ENCODE data around the gene IL9. TPM values are rescaled to one million over a fixed set of nuclear protein-coding genes. Genes with fewer than 3 reads are reported as not detected.
"Not testable (repeated sequence)": the region's sequence is repeated elsewhere in the genome, so short reads cannot be mapped to it uniquely, and the experiment has no call there.

The IL9 gene
- total RNA-seq, 1 donor from 2014 or later: not detected

- Histone ChIP-seq H3K36me3 (ENCODE audit: control insufficient read depth in 3 of 3, insufficient read depth in 3 of 3, low read length in 3 of 3) (no peaks in the 10 kb centered on the region), H3K27me3 (ENCODE audit: control insufficient read depth in 3 of 3, insufficient read depth in 3 of 3, low read length in 3 of 3) (no peaks in the 10 kb centered on the region), H3K27ac (ENCODE audit: low read depth, low read length) (no peak overlapping the region), H3K9ac (ENCODE audit: low read depth in 1 of 3, low read length in 3 of 3) (no peak overlapping the region), H3K9me3 (ENCODE audit: control insufficient read depth in 3 of 3, low read length in 3 of 3) (no peaks in the 10 kb centered on the region), H3K4me1 (ENCODE audit: control insufficient read depth in 3 of 3, insufficient read depth in 3 of 3, low read length in 3 of 3) (peaks cover 8 to 22% (median 15%) of the 10 kb centered on the region in 3 donors), H3K4me3 (ENCODE audit: low read length in 3 of 3) (no peak overlapping the region)
Observed at GRCh38 chr5:135862086-135862485, 33.6 kb downstream of the IL9 start.

GRCh38 chr5:135861641-135862040, 34.0 kb downstream of the IL9 start:
- Histone ChIP-seq H3K36me3 (ENCODE audit: control insufficient read depth in 3 of 3, insufficient read depth in 3 of 3, low read length in 3 of 3) (no peaks in the 10 kb centered on the region), H3K4me1 (ENCODE audit: control insufficient read depth in 3 of 3, insufficient read depth in 3 of 3, low read length in 3 of 3) (peaks cover 8 to 22% (median 15%) of the 10 kb centered on the region in 3 donors), H3K9ac (ENCODE audit: low read depth in 1 of 3, low read length in 3 of 3) (no peak overlapping the region), H3K27ac (ENCODE audit: low read depth, low read length) (no peak overlapping the region), H3K27me3 (ENCODE audit: control insufficient read depth in 3 of 3, insufficient read depth in 3 of 3, low read length in 3 of 3) (no peaks in the 10 kb centered on the region), H3K9me3 (ENCODE audit: control insufficient read depth in 3 of 3, low read length in 3 of 3) (no peaks in the 10 kb centered on the region), H3K4me3 (ENCODE audit: low read length in 3 of 3) (no peak overlapping the region)

- no peaks in the 10 kb centered on the region for H3K36me3 ChIP-seq (ENCODE audit: control insufficient read depth in 3 of 3, insufficient read depth in 3 of 3, low read length in 3 of 3)
- no peaks in the 10 kb centered on the region for H3K27me3 ChIP-seq (ENCODE audit: control insufficient read depth in 3 of 3, insufficient read depth in 3 of 3, low read length in 3 of 3)
- no peaks in the 10 kb centered on the region for H3K9me3 ChIP-seq (ENCODE audit: control insufficient read depth in 3 of 3, low read length in 3 of 3)
- H3K27ac ChIP-seq (ENCODE audit: low read depth, low read length): no peak overlapping the region
- H3K4me1 ChIP-seq (ENCODE audit: control insufficient read depth in 3 of 3, insufficient read depth in 3 of 3, low read length in 3 of 3): peaks cover 2 to 8% (median 7%) of the 10 kb centered on the region in 3 donors
- no peak overlapping the region for H3K4me3 ChIP-seq (ENCODE audit: low read length in 3 of 3)
- no peak overlapping the region for H3K9ac ChIP-seq (ENCODE audit: low read depth in 1 of 3, low read length in 3 of 3)
Observed at GRCh38 chr5:135859641-135860040, 36.0 kb downstream of the IL9 start.

- not testable (repeated sequence) for H3K9ac ChIP-seq (ENCODE audit: low read depth in 1 of 3, low read length in 3 of 3); H3K9me3 ChIP-seq (ENCODE audit: control insufficient read depth in 3 of 3, low read length in 3 of 3); H3K27me3 ChIP-seq (ENCODE audit: control insufficient read depth in 3 of 3, insufficient read depth in 3 of 3, low read length in 3 of 3); H3K4me3 ChIP-seq (ENCODE audit: low read length in 3 of 3); H3K27ac ChIP-seq (ENCODE audit: low read depth, low read length); H3K4me1 ChIP-seq (ENCODE audit: control insufficient read depth in 3 of 3, insufficient read depth in 3 of 3, low read length in 3 of 3); H3K36me3 ChIP-seq (ENCODE audit: control insufficient read depth in 3 of 3, insufficient read depth in 3 of 3, low read length in 3 of 3)
Observed at GRCh38 chr5:135859186-135859585, 36.5 kb downstream of the IL9 start.

- Histone ChIP-seq H3K36me3 (ENCODE audit: control insufficient read depth in 3 of 3, insufficient read depth in 3 of 3, low read length in 3 of 3) (no peaks in the 10 kb centered on the region), H3K9me3 (ENCODE audit: control insufficient read depth in 3 of 3, low read length in 3 of 3) (no peaks in the 10 kb centered on the region), H3K27me3 (ENCODE audit: control insufficient read depth in 3 of 3, insufficient read depth in 3 of 3, low read length in 3 of 3) (no peaks in the 10 kb centered on the region), H3K4me3 (ENCODE audit: low read length in 3 of 3) (no peak overlapping the region), H3K9ac (ENCODE audit: low read depth in 1 of 3, low read length in 3 of 3) (no peak overlapping the region), H3K4me1 (ENCODE audit: control insufficient read depth in 3 of 3, insufficient read depth in 3 of 3, low read length in 3 of 3) (peaks cover 0 to 6% (median 5%) of the 10 kb centered on the region in 3 donors), H3K27ac (ENCODE audit: low read depth, low read length) (no peak overlapping the region)
Observed at GRCh38 chr5:135857630-135858311, 37.9 kb downstream of the IL9 start.

- H3K9ac ChIP-seq (ENCODE audit: low read depth in 1 of 3, low read length in 3 of 3): no peak overlapping the region
- H3K27me3 ChIP-seq (ENCODE audit: control insufficient read depth in 3 of 3, insufficient read depth in 3 of 3, low read length in 3 of 3): peaks cover 0 to 3% (median 0%) of the 10 kb centered on the region in 3 donors
- H3K9me3 ChIP-seq (ENCODE audit: control insufficient read depth in 3 of 3, low read length in 3 of 3): no peaks in the 10 kb centered on the region
- no peaks in the 10 kb centered on the region for H3K4me1 ChIP-seq (ENCODE audit: control insufficient read depth in 3 of 3, insufficient read depth in 3 of 3, low read length in 3 of 3)
- H3K36me3 ChIP-seq (ENCODE audit: control insufficient read depth in 3 of 3, insufficient read depth in 3 of 3, low read length in 3 of 3): no peaks in the 10 kb centered on the region
- H3K27ac ChIP-seq (ENCODE audit: low read depth, low read length): no peak overlapping the region
- H3K4me3 ChIP-seq (ENCODE audit: low read length in 3 of 3): no peak overlapping the region
Observed at GRCh38 chr5:135851915-135852845, 43.5 kb downstream of the IL9 start.

GRCh38 chr5:135851186-135851914, 44.3 kb downstream of the IL9 start:
- Histone ChIP-seq H3K4me1 (ENCODE audit: control insufficient read depth in 3 of 3, insufficient read depth in 3 of 3, low read length in 3 of 3) (no peaks in the 10 kb centered on the region), H3K27me3 (ENCODE audit: control insufficient read depth in 3 of 3, insufficient read depth in 3 of 3, low read length in 3 of 3) (peaks cover 0 to 3% (median 0%) of the 10 kb centered on the region in 3 donors), H3K4me3 (ENCODE audit: low read length in 3 of 3) (no peak overlapping the region), H3K9ac (ENCODE audit: low read depth in 1 of 3, low read length in 3 of 3) (peak overlapping the region in 1 of 3 donors; percentile 40), H3K9me3 (ENCODE audit: control insufficient read depth in 3 of 3, low read length in 3 of 3) (no peaks in the 10 kb centered on the region), H3K36me3 (ENCODE audit: control insufficient read depth in 3 of 3, insufficient read depth in 3 of 3, low read length in 3 of 3) (no peaks in the 10 kb centered on the region), H3K27ac (ENCODE audit: low read depth, low read length) (no peak overlapping the region)

- Histone ChIP-seq H3K9me3 (ENCODE audit: control insufficient read depth in 3 of 3, low read length in 3 of 3) (no peaks in the 10 kb centered on the region), H3K9ac (ENCODE audit: low read depth in 1 of 3, low read length in 3 of 3) (no peak overlapping the region), H3K4me1 (ENCODE audit: control insufficient read depth in 3 of 3, insufficient read depth in 3 of 3, low read length in 3 of 3) (no peaks in the 10 kb centered on the region), H3K27ac (ENCODE audit: low read depth, low read length) (no peak overlapping the region), H3K4me3 (ENCODE audit: low read length in 3 of 3) (no peak overlapping the region), H3K27me3 (ENCODE audit: control insufficient read depth in 3 of 3, insufficient read depth in 3 of 3, low read length in 3 of 3) (peaks cover 0 to 3% (median 0%) of the 10 kb centered on the region in 3 donors), H3K36me3 (ENCODE audit: control insufficient read depth in 3 of 3, insufficient read depth in 3 of 3, low read length in 3 of 3) (no peaks in the 10 kb centered on the region)
Observed at GRCh38 chr5:135850671-135851070, 45.0 kb downstream of the IL9 start.

- no peaks in the 10 kb centered on the region for H3K9me3 ChIP-seq (ENCODE audit: control insufficient read depth in 3 of 3, low read length in 3 of 3)
- no peak overlapping the region for H3K9ac ChIP-seq (ENCODE audit: low read depth in 1 of 3, low read length in 3 of 3)
- peaks cover 0 to 3% (median 0%) of the 10 kb centered on the region in 3 donors for H3K27me3 ChIP-seq (ENCODE audit: control insufficient read depth in 3 of 3, insufficient read depth in 3 of 3, low read length in 3 of 3)
- H3K4me1 ChIP-seq (ENCODE audit: control insufficient read depth in 3 of 3, insufficient read depth in 3 of 3, low read length in 3 of 3): no peaks in the 10 kb centered on the region
- H3K27ac ChIP-seq (ENCODE audit: low read depth, low read length): no peak overlapping the region
- H3K4me3 ChIP-seq (ENCODE audit: low read length in 3 of 3): no peak overlapping the region
- no peaks in the 10 kb centered on the region for H3K36me3 ChIP-seq (ENCODE audit: control insufficient read depth in 3 of 3, insufficient read depth in 3 of 3, low read length in 3 of 3)
Observed at GRCh38 chr5:135850231-135850630, 45.4 kb downstream of the IL9 start.

Data from skeletal muscle tissue (tissue), 4 donors.